Measurements from ENCODE around the gene HOXB1. TPM values are rescaled to one million over a fixed set of nuclear protein-coding genes. Genes with fewer than 3 reads are reported as not detected.
A peak's percentile ranks its signal among the peaks of the same experiment; 100 is the strongest.

Gene HOXB1
- total RNA-seq, 1 donor: not detected

DNA sequence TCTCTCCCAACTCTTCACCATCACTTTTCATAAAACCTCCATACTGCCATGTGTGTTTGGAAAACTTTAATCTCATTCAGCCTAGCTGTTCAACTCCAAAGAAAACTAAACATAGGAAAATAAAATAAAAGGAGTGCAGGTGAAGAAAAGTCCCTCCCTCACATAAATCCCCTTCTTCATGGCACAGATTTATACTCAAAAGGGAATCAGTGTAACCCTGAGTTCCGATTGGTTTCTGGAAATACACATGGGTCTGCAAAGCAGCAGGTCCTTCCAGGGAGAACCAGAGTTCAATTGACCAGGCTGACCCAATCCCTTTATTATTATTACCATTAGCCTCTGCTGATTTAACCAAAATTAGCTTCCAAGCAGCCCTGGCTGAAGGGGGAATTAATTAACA is 23.0 kb upstream of the HOXB1 start:
- TF ChIP-seq, protein P1, sequence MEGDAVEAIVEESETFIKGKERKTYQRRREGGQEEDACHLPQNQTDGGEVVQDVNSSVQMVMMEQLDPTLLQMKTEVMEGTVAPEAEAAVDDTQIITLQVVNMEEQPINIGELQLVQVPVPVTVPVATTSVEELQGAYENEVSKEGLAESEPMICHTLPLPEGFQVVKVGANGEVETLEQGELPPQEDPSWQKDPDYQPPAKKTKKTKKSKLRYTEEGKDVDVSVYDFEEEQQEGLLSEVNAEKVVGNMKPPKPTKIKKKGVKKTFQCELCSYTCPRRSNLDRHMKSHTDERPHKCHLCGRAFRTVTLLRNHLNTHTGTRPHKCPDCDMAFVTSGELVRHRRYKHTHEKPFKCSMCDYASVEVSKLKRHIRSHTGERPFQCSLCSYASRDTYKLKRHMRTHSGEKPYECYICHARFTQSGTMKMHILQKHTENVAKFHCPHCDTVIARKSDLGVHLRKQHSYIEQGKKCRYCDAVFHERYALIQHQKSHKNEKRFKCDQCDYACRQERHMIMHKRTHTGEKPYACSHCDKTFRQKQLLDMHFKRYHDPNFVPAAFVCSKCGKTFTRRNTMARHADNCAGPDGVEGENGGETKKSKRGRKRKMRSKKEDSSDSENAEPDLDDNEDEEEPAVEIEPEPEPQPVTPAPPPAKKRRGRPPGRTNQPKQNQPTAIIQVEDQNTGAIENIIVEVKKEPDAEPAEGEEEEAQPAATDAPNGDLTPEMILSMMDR (IDR thresholded peaks at IDR 0.05; ENCODE audit: insufficient read depth, low read length): no peak
- DNase-seq (ENCODE audit: low read depth): peak; percentile 42
- peak overlapping the region; percentile 69 for H3K4me3 ChIP-seq (ENCODE audit: low read depth, low read length)

DNA sequence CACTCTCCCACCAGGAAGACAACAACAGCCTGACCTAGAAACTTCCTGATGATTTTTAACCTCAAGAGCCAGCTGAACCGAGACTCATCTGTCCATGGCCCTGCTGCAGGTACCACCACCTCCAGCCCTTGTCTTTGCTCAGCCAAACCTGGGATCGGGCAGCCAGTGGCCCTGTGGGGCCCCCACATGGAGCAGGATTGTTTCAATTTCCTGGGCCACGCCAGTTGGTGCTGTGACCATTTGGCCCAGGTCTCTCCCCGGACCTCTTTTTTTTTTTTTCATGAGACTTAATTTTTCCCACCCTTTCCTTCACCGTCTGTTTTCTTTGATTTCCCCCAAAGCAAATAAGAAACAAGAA is 22.4 kb upstream of the HOXB1 start:
- H3K4me3 ChIP-seq (ENCODE audit: low read depth, low read length): peak overlapping the region; percentile 51
- DNase-seq (ENCODE audit: low read depth): no peak
- TF ChIP-seq, protein P1 (IDR thresholded peaks at IDR 0.05; ENCODE audit: insufficient read depth, low read length): no peak

DNA sequence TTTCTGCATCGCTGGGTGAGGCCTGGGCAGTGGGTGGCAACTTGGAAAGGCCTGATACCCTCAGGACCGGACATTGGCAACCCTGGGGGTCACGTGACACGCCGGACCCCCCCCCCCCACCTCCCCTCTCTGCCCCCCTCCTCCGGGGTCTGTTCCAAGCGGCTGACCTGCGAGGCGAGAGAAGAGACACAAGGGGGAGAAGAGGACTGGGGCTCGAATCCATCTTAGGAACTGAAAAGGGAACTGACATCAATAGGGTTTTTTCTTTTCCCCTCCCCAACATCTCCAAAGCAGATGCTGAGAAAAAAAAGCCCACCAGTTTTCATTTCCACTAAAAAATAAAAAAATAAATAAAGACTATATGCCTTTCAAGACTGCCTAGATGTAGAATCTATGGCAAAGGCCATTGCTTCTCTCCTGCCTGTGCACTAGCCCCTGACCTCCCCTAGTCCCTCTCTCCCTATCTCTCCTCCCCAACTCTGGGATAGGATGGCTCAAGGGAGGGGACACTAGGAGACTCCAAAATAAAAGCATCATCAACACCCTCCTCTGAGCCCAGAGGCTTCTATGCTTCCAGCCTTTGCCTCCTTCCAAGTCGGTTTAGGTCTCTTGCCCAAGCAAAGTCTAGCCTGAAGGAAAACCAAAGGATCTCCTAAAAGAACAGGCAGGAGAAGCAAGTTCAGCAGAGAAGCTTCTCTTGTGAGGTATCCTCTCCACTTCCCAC is 21.8 kb upstream of the HOXB1 start:
- peak; percentile 70 for DNase-seq (ENCODE audit: low read depth)

DNA sequence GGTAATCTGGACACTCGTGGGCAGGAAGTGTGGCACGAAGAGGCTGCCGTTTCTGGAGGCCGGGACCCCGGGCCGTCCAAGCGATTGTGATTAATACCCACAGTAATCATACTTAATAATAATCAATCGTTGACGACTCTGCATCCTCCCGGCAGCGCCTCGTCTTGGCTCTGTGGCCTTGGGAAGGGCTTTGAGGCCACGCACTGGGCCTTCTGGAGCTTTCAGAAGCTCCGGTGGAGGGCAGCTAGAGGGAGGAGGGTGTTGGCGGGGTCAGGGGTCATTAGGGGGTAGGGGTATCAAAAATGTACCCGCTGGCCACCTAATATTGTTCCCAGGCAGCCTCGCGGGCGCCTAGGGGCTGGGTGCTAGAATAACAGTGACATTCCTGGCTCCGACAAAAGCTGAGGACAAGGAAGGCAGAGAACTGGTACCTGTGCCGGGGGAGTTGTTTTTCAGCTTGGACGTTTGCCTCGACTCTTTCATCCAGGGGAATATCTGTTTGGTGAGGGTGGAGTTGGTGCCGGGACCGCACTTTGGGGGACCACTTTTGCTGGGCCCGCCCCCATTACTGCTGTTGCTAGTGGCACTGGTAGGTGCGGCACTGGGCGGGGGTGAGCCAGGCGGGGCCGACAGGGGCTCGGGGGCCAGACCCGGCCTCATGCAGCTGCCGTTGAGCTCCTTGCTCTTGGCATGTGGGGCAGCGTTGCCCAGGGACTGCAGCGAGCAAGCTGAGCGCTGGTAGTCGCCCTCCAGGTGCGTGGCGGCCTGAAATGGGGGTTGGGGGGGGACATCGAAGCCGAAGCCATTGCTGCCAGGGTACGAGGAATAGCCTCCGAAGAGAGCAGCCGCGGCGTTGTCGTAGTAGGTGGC is 21.0 kb upstream of the HOXB1 start:
- DNase-seq (ENCODE audit: low read depth): no peak
- TF ChIP-seq, protein P1 (IDR thresholded peaks at IDR 0.05; ENCODE audit: insufficient read depth, low read length): no peak
- H3K4me3 ChIP-seq (ENCODE audit: low read depth, low read length): peak overlapping the region; percentile 17

More for the DNA sequence above, 21.8 kb upstream of the HOXB1 start:
- TF ChIP-seq, protein P1 (IDR thresholded peaks at IDR 0.05; ENCODE audit: insufficient read depth, low read length): no peak
- H3K4me3 ChIP-seq (ENCODE audit: low read depth, low read length): peak overlapping the region; percentile 51

DNA sequence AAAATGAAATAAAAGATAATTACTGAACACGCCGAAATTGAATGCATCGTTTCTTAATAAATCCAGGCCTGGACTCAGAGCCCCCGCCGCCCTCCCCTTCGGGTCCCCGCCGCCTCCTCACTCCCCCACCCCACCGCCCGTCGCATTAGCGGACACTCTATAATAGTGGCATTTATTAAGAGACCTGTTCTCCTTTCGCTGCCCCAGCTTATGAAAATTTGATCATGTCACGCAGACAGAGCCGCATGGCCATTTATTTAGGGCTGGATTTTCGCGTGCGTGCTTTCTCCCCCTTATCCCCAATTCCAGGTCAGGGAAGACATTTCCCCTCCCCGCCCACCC is 20.4 kb upstream of the HOXB1 start:
- no peak for DNase-seq (ENCODE audit: low read depth)
- H3K4me3 ChIP-seq (ENCODE audit: low read depth, low read length): no peak overlapping the region
- TF ChIP-seq, protein P1 (IDR thresholded peaks at IDR 0.05; ENCODE audit: insufficient read depth, low read length): no peak

DNA sequence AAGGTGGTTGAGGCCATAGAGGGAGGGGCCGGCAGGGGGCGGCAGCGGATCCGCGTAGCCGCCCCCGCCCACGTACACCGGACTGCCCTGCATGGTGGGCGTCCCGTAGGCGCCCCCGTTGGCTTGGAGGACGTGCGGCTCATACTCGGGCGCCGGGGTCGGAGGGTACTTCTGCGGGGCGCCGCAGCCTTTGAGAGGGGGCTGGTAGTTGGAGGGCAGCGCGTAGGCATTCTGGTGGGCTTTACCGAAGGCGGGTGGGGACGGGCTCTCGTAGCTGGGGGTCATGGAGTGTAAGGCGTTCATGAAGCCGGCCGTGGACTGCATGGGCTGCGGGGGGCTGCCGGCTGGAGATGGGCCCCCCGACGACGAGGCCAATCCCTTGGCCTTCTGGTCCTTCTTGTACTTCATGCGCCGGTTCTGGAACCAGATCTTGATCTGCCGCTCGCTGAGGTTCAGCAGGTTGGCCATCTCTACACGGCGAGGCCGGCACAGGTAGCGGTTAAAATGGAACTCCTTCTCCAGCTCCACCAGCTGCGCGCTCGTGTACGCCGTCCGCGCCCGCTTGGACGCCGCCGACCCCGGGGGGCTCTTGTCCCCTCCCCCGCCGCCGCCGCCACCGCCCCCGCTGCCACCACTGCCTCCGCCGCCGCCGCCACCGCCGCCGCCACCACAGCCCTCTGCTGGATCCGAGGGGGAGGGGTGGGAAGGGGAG is 19.8 kb upstream of the HOXB1 start:
- DNase-seq (ENCODE audit: low read depth): no peak
- TF ChIP-seq, protein P1 (IDR thresholded peaks at IDR 0.05; ENCODE audit: insufficient read depth, low read length): peak; percentile 12
- H3K4me3 ChIP-seq (ENCODE audit: low read depth, low read length): no peak overlapping the region

All from fibroblast of the aortic adventitia (primary cell).